GM18868 (cell line): Measurements from ENCODE around the gene TNFRSF12A.
A peak's percentile ranks its signal among the peaks of the same experiment; 100 is the strongest.

Experiments
- ATAC-seq: cut with Tn5 transposase; IDR thresholded peaks from one replicate; pipeline ENCODE4 v1.9.1; 2021; ENCODE audit warnings: mild to moderate bottlenecking, moderate library complexity; ENCODE audit not compliant: unreplicated experiment

Gene TNFRSF12A

GRCh38 chr16:3010510-3010909 lies 9.7 kb upstream of the TNFRSF12A start:
- no peak for ATAC-seq

GRCh38 chr16:3012246-3012645 lies 7.9 kb upstream of the TNFRSF12A start:
- ATAC-seq = no peak

- ATAC-seq = no peak
Observed at GRCh38 chr16:3012828-3013420, 7.2 kb upstream of the TNFRSF12A start, which contains the start of gene CLDN9. Gene CLDN9 (plus strand): TSS chr16:3012923. CDS start chr16:3013363, 440 bp downstream.

- no peak for ATAC-seq
Observed at GRCh38 chr16:3013491-3013951, 6.6 kb upstream of the TNFRSF12A start.

GRCh38 chr16:3013998-3014690 lies 6.0 kb upstream of the TNFRSF12A start:
- no peak for ATAC-seq

- ATAC-seq = no peak
Observed at GRCh38 chr16:3014971-3015370, 5.2 kb upstream of the TNFRSF12A start.

GRCh38 chr16:3015865-3016521 lies 4.2 kb upstream of the TNFRSF12A start:
- ATAC-seq = no peak

GRCh38 chr16:3017344-3017743 lies 2.8 kb upstream of the TNFRSF12A start:
- ATAC-seq = no peak

GRCh38 chr16:3017794-3018506 lies 2.2 kb upstream of the TNFRSF12A start, which contains the start of gene CLDN6:
Gene CLDN6 (minus strand): TSS chr16:3018183. CDS start chr16:3016021, 2,162 bp downstream.
- ATAC-seq = no peak

- no peak for ATAC-seq
Observed at GRCh38 chr16:3019594-3020246, 448 bp upstream of the TNFRSF12A start.

GRCh38 chr16:3020604-3021448 lies 658 bp downstream of the TNFRSF12A start:
- no peak for ATAC-seq

GRCh38 chr16:3021449-3022207 lies 1.5 kb downstream of the TNFRSF12A start:
- no peak for ATAC-seq

- ATAC-seq = no peak
Observed at GRCh38 chr16:3022208-3022683, 2.1 kb downstream of the TNFRSF12A start.

- no peak for ATAC-seq
Observed at GRCh38 chr16:3022684-3023414, 2.7 kb downstream of the TNFRSF12A start.

GRCh38 chr16:3023415-3023668 lies 3.2 kb downstream of the TNFRSF12A start:
- ATAC-seq = no peak

- ATAC-seq = peak; percentile 78
Observed at GRCh38 chr16:3023669-3024478, 3.7 kb downstream of the TNFRSF12A start, which contains the start of the genes HCFC1R1 and THOC6. Gene HCFC1R1 (minus strand): TSS chr16:3023942. CDS start chr16:3023941, 1 bp downstream. Gene THOC6 (plus strand): TSS chr16:3024035. CDS start chr16:3024327, 292 bp downstream.
